ENCODE measurements around the gene KCNN4. TPM values are rescaled to one million over a fixed set of nuclear protein-coding genes. Genes with fewer than 3 reads are reported as not detected.

KCNN4 gene
- total and polyA plus RNA-seq, 2 of the 13 experiments (the other 11 are each of a cell fraction or from before 2014, with no cell fraction given): 0.13 to 0.25 TPM

DNA sequence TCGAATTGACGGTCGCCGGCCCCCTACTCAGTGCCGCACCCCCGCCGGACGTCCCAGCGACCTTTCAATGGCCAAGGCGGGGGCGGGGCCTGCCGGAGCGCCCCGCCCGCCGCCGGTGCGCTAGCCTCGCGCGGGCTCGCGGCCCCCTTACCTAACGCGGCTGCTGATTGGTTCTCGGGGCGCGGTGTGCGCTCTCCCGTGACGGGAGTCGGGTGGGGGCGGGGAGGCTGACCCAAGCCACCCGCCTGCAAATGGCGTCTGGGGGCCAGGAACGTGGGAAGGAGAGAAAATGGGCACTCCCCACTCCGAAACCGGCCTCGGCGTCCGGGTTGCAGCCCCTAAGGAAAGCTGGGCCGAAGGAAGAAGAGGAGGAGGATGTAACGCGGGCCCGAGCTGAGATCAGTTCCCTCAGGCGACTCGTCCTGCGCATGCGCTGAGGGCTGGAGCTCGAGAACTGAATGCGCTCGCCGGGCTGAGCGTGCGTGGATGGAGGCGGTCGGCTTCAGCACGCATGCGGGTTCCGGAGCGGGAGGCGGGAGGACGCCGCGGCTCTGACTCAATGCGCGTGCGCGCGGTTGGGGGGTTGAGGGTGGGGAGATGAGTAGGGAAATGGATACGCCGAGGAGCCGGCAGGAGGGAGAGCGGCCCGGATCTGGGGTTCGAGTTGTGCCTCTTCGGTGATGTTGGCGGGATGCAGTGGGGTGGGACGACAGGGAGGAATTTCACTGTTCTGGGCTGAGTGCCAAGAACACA is 26.1 kb downstream of the KCNN4 start, which contains the start of gene SMG9 (continued):
- TF ChIP-seq ZNF230 (CRISPR knock-in tag; IDR thresholded peaks at IDR 0.05) (no peak; the same call in 1 of the 2 replicates), EHMT2 (IDR thresholded peaks at IDR 0.05; ENCODE audit: borderline replicate concordance, low read depth, low read length) (no peak), RORA (CRISPR knock-in tag; IDR thresholded peaks at IDR 0.05) (no peak), JARID2 (CRISPR knock-in tag; IDR thresholded peaks at IDR 0.05; ENCODE audit: insufficient replicate concordance) (no peak), XRCC5 (optimal IDR thresholded peaks at IDR 0.05; ENCODE audit: low read length) (no peak), KLF13 (CRISPR knock-in tag; IDR thresholded peaks at IDR 0.05) (no peak), ZNF577 (CRISPR knock-in tag; IDR thresholded peaks at IDR 0.05; ENCODE audit: borderline replicate concordance, low read depth) (no peak), SSRP1 (CRISPR knock-in tag; IDR thresholded peaks at IDR 0.05) (no peak), NFE2L1 (CRISPR knock-in tag; IDR thresholded peaks at IDR 0.05; ENCODE audit: borderline replicate concordance) (no peak), MAFK (conservative IDR thresholded peaks at IDR 0.05 in 1 of 2, IDR thresholded peaks at IDR 0.05 in 1 of 2; ENCODE audit: low read length in 2 of 2) (no peak), NFIB (CRISPR knock-in tag; IDR thresholded peaks at IDR 0.05; ENCODE audit: borderline replicate concordance) (no peak), ZNF644 (CRISPR knock-in tag; IDR thresholded peaks at IDR 0.05; ENCODE audit: low read depth) (no peak), ARNT2 (CRISPR knock-in tag; IDR thresholded peaks at IDR 0.05; ENCODE audit: low read depth) (peak; percentile 66; the same call in 1 of the 2 replicates), NAIF1 (CRISPR knock-in tag; IDR thresholded peaks at IDR 0.05; ENCODE audit: borderline replicate concordance) (no peak), SRF (IDR thresholded peaks at IDR 0.05; ENCODE audit: low read depth, low read length) (no peak), ZNF572 (CRISPR knock-in tag; IDR thresholded peaks at IDR 0.05) (no peak), MATR3 (CRISPR knock-in tag; IDR thresholded peaks at IDR 0.05) (no peak)
- TF ChIP-seq, protein P1, sequence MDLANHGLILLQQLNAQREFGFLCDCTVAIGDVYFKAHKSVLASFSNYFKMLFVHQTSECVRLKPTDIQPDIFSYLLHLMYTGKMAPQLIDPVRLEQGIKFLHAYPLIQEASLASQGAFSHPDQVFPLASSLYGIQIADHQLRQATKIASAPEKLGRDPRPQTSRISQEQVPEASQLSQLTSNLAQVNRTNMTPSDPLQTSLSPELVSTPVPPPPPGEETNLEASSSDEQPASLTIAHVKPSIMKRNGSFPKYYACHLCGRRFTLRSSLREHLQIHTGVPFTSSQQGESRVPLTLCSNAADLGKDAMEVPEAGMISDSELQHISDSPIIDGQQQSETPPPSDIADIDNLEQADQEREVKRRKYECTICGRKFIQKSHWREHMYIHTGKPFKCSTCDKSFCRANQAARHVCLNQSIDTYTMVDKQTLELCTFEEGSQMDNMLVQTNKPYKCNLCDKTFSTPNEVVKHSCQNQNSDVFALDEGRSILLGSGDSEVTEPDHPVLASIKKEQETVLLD (CRISPR knock-in tag; IDR thresholded peaks at IDR 0.05; ENCODE audit: low read depth): 0 out of 2 replicates have a peak, but pooled peaks have one; percentile 21
- TF ChIP-seq, protein P2, sequence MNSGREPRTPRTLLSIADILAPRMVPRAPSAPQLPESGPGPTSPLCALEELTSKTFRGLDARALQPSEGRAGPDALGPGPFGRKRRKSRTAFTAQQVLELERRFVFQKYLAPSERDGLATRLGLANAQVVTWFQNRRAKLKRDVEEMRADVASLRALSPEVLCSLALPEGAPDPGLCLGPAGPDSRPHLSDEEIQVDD (CRISPR knock-in tag; IDR thresholded peaks at IDR 0.05; ENCODE audit: borderline replicate concordance): no peak
- TF ChIP-seq, protein P3, sequence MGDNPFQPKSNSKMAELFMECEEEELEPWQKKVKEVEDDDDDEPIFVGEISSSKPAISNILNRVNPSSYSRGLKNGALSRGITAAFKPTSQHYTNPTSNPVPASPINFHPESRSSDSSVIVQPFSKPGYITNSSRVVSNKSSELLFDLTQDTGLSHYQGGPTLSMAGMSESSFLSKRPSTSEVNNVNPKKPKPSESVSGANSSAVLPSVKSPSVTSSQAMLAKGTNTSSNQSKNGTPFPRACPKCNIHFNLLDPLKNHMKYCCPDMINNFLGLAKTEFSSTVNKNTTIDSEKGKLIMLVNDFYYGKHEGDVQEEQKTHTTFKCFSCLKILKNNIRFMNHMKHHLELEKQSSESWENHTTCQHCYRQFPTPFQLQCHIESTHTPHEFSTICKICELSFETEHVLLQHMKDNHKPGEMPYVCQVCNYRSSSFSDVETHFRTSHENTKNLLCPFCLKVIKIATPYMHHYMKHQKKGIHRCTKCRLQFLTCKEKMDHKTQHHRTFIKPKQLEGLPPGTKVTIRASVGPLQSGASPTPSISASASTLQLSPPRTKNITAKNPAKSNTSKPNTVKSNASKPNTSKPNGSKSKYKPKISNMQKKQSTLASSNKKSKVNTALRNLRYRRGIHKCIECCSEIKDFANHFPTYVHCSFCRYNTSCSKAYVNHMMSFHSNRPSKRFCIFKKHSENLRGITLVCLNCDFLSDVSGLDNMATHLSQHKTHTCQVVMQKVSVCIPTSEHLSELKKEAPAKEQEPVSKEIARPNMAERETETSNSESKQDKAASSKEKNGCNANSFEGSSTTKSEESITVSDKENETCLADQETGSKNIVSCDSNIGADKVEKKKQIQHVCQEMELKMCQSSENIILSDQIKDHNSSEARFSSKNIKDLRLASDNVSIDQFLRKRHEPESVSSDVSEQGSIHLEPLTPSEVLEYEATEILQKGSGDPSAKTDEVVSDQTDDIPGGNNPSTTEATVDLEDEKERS (CRISPR knock-in tag; IDR thresholded peaks at IDR 0.05): no peak
- TF ChIP-seq, protein P4, sequence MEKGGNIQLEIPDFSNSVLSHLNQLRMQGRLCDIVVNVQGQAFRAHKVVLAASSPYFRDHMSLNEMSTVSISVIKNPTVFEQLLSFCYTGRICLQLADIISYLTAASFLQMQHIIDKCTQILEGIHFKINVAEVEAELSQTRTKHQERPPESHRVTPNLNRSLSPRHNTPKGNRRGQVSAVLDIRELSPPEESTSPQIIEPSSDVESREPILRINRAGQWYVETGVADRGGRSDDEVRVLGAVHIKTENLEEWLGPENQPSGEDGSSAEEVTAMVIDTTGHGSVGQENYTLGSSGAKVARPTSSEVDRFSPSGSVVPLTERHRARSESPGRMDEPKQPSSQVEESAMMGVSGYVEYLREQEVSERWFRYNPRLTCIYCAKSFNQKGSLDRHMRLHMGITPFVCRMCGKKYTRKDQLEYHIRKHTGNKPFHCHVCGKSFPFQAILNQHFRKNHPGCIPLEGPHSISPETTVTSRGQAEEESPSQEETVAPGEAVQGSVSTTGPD (CRISPR knock-in tag; IDR thresholded peaks at IDR 0.05): 0 out of 2 replicates have a peak, but pooled peaks have one; percentile 22
- TF ChIP-seq, protein P5, sequence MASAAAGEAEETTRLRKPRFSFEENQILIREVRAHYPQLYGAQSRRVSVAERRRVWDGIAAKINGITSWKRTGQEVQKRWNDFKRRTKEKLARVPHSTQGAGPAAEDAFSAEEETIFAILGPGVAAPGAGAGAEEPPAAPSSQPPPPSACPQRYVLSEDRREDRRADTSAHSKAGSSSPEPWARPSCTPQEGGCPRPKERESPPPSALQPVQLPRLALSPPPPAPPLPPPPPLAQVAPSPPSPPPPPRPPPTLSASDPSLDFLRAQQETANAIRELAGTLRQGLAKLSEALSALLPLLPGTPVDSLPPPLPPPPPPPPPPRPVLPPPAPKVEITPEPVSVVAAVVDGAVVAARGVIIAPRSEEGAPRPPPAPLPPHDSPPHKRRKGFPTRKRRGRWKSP (CRISPR knock-in tag; IDR thresholded peaks at IDR 0.05): peak; percentile 86
